BLaER1 treated with 17β-estradiol and CSF1 and Interleukin-3, amounts not matched to agents 10 nM and 100 nM (cell line): ENCODE results near the gene MED10.
A peak's percentile ranks its signal among the peaks of the same experiment; 100 is the strongest.

Source experiments
- H3K27ac ChIP-seq, 11 experiments: shearing (Covaris generic); formaldehyde crosslinking; 2 replicates each; pipeline ENCODE4 v1.8.1; 2022
- H3K27me3 ChIP-seq, 11 experiments: shearing (Covaris generic); formaldehyde crosslinking; 2 replicates each; pipeline ENCODE4 v1.8.1; 2022
- H3K36me3 ChIP-seq, 11 experiments: shearing (Covaris generic); formaldehyde crosslinking; 2 replicates each; pipeline ENCODE4 v1.8.1; 2022
- H3K4me1 ChIP-seq, 10 experiments: shearing (Covaris generic); formaldehyde crosslinking; 2 replicates each; pipeline ENCODE4 v1.8.1; 2022
- H3K4me2 ChIP-seq, 11 experiments: shearing (Covaris generic); formaldehyde crosslinking; 2 replicates each; pipeline ENCODE4 v1.8.1; 2022
- H3K4me3 ChIP-seq, 10 experiments: shearing (Covaris generic); formaldehyde crosslinking; 2 replicates each; pipeline ENCODE4 v1.8.1; 2022
- H3K9ac ChIP-seq, 11 experiments: shearing (Covaris generic); formaldehyde crosslinking; 2 replicates each; pipeline ENCODE4 v1.8.1; 2022
- H3K9me3 ChIP-seq, 11 experiments: shearing (Covaris generic); formaldehyde crosslinking; replicated peaks in 1 of 11; 2 replicates each; pipeline ENCODE4 v1.8.1; 2022
- H4K20me1 ChIP-seq, 11 experiments: shearing (Covaris generic); formaldehyde crosslinking; 2 replicates each; pipeline ENCODE4 v1.8.1; 2022
- Cebpa-rat ChIP-seq, 11 experiments: shearing (Covaris generic); IDR thresholded peaks; 2 replicates each; pipeline ENCODE4 v1.8.1; 2022

MED10 gene, protein sequence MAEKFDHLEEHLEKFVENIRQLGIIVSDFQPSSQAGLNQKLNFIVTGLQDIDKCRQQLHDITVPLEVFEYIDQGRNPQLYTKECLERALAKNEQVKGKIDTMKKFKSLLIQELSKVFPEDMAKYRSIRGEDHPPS

DNA sequence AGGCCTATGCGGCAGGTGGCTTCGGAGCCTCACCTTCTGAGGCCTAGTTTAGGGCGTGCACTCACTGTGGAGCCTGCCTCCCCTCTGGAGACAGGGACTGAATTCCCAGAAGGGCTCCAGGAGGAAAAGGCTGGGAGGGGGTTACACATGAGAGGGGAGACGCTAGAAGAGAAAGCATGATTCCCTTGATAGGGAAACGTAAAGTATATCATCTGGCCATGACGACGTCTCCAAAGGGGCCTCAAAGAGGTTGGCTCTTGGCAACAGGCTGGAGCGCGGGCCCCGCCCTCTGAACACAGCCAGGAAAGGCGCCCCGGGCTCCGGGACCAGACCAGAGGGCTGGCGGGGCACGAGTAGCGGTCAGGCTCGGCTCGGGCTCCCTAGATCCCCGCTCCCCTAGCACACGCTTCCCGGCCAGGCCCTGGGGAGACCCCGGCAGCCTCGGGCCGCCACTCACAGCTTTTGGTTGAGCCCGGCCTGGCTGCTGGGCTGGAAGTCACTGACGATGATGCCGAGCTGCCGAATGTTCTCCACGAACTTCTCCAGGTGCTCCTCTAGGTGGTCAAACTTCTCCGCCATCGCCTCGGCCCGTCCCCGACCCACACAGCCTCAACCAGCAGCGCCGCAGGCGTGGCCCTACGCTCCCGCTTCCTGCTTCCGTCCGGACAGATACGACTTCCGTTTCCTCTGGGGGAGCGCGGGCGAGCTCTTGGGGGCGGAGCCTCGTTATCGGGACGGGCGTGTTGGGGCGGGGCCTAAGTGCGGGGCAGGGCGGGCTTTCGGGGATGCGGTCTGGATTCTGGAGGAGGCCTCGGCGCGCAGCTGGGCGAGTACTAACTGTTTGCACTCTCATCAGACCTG, at the start of gene MED10:
Gene MED10, minus strand, starts transcription at position 643 of the 861 bp plus-strand sequence. Its CDS starts 64 bp downstream, at position 579.
- Histone ChIP-seq H3K9me3 (no peaks in the 10 kb centered on the region), H3K4me2 (peak within 1 kb of the TSS; percentile 89 to 100 (median 94)), H3K4me3 (peak within 1 kb of the TSS; percentile 90 to 100 (median 98)), H3K27ac (peak within 1 kb of the TSS; percentile 90 to 97 (median 93)), H4K20me1 (peaks cover 31 to 51% (median 47%) of the 10 kb centered on the region in 11 experiments; a peak in 21 of 22 replicates), H3K36me3 (peaks cover 37 to 44% (median 41%) of the 10 kb centered on the region in 11 experiments), H3K4me1 (peaks cover 22 to 31% (median 26%) of the 10 kb centered on the region in 10 experiments), H3K9ac (peak within 1 kb of the TSS; percentile 89 to 97 (median 94)), H3K27me3 (no peaks in the 10 kb centered on the region)
- TF ChIP-seq Cebpa-rat (IDR thresholded peaks at IDR 0.05) = no peak

DNA sequence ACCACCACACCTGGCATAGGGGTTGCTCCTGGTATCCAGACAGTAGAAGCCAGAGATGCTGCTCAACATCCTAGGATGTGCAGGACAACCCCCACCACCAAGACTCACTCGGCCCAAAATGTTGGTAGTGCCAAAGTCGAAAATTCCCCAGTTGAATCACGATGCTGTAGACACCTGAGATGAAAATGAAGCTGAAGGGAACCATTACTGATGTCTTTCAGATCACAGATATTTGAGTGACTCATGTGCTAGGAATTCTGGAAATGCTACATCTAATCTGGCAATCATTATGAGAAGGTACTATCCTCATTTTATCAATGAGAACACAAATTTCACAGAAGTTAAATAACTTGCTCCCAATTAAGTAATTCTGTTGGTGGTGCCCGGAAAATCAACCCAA, 49.3 kb upstream of the MED10 start:
- Histone ChIP-seq H4K20me1 (no peaks in the 10 kb centered on the region), H3K4me1 (no peaks in the 10 kb centered on the region), H3K9ac (no peak overlapping the region)

DNA sequence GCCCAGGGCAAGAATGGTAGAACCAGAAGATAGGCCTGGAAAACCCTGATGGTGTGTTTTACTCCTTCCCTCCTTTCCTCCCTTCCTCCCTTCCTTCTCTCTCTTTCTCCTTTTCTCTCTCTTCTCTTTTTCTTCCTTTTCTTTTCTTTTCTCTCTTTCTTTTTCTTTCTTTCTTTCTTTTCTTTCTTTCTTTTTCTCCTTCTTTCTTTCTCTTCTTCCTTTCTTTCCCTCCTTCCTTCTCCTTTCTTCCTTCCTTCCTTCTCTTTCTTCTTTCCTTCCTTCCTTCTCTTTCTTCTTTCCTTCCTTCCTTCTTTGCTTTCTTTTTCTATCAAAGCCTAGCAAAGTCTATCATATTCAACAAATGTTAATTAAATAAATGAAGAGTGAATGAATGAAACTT, 46.4 kb upstream of the MED10 start:
- H3K4me2 ChIP-seq = no peak overlapping the region
- no peaks in the 10 kb centered on the region for H4K20me1 ChIP-seq
- no peak overlapping the region for H3K4me3 ChIP-seq
- no peak overlapping the region for H3K9ac ChIP-seq
- H3K36me3 ChIP-seq = no peaks in the 10 kb centered on the region
- no peaks in the 10 kb centered on the region for H3K27me3 ChIP-seq
- H3K9me3 ChIP-seq = no peaks in the 10 kb centered on the region
- no peak for TF ChIP-seq Cebpa-rat (IDR thresholded peaks at IDR 0.05)
- no peaks in the 10 kb centered on the region for H3K4me1 ChIP-seq
- no peak overlapping the region for H3K27ac ChIP-seq

More for the DNA sequence above, 49.3 kb upstream of the MED10 start:
- Histone ChIP-seq H3K4me2 (no peak overlapping the region), H3K27ac (no peak overlapping the region), H3K4me3 (no peak overlapping the region), H3K9me3 (no peaks in the 10 kb centered on the region), H3K27me3 (no peaks in the 10 kb centered on the region), H3K36me3 (no peaks in the 10 kb centered on the region)
- TF ChIP-seq Cebpa-rat (IDR thresholded peaks at IDR 0.05) = no peak

DNA sequence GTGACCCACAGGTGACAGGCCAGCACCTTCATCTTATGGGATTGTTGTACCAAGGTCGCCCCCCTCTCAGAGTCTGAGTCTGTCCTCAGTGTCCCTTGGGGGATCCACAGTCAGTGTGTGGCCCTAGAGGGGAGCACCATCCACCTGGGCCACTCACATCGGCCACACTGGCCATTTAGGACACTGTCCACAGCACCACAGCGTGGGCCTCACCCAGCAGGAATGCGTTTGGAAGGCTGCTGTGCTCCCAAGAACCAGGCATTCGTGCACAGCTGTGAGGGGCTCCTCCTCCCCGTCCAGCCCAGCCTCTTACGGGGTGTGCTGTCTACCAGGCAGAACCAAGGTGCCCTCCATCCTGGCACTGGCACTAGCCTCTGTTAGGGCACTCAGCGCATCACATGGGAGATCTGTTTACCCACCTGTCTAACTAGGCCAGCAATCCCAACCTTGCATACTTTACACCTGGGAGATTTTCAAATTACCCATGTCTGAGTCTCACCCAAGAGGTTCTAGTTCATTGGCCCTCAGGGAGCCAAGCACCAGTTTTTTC, 45.8 kb upstream of the MED10 start:
- Histone ChIP-seq H3K9me3 (no peaks in the 10 kb centered on the region), H4K20me1 (no peaks in the 10 kb centered on the region), H3K4me1 (no peaks in the 10 kb centered on the region), H3K27me3 (no peaks in the 10 kb centered on the region), H3K36me3 (no peaks in the 10 kb centered on the region), H3K4me3 (no peak overlapping the region), H3K4me2 (no peak overlapping the region), H3K9ac (no peak overlapping the region), H3K27ac (no peak overlapping the region)
- TF ChIP-seq Cebpa-rat (IDR thresholded peaks at IDR 0.05) = no peak

DNA sequence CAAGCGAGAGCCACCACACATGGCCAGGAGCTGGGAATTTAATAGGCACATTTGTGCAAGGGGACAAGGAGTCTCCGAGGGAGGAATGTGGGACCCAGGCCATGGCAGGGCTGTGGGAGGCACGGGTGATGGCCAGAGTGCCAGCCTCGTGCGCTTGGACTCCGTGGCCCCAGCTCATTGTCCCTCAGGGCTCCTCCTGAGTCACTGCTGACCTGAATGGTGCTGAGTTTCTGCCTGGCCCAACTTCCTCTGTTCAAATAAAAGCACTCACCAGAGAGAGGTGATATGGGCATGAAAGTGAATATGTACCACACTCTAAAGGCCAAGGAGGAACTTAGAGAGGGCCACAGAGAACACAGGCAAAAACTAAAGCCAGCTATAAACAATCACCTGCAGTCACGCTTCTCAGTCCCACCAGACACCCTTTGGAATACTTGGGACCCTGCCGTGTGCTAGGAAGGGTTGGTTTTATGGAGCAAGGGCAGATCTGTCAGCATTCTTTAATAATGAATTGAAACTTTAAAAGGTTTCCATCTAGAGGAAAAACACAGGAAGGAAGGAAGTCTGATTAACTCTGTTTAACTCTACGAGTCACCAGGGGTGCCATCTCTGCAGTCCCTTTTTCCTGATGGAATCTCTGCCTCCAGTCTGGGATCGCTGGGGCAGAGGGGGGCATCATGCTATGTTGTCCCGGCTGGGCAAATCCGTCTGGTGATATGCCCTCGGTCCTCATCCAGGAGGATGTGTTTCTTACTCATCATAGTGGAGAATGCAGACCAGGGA, 45.2 kb upstream of the MED10 start:
- Histone ChIP-seq H3K27me3 (no peaks in the 10 kb centered on the region), H3K9ac (no peak overlapping the region), H4K20me1 (no peaks in the 10 kb centered on the region), H3K27ac (no peak overlapping the region), H3K4me1 (no peaks in the 10 kb centered on the region), H3K4me3 (no peak overlapping the region), H3K4me2 (no peak overlapping the region), H3K36me3 (no peaks in the 10 kb centered on the region), H3K9me3 (no peaks in the 10 kb centered on the region)
- no peak for TF ChIP-seq Cebpa-rat (IDR thresholded peaks at IDR 0.05)

DNA sequence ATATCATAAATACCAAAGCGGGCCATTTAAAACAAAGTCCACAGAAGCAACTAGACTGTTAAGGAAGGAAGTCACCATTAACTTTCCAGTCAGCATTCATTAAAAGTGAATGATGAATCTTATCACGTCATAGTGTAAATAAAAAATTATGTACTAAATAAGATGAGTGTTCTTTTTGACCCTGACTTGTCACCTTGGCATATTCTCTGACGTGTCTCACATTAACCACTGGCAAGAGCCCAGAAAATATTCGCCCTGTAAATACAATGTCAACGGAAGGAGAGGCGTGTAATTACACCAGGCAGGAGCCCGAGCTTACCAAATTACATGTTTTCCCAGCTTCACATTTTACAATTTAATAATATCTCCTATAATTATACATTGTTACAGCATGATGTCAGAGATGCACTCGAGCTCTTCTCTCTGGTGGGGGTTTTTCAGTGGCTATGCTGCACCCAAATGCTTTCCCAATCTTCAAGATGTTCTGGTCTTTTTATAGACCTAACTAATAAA, 41.0 kb upstream of the MED10 start:
- TF ChIP-seq Cebpa-rat (IDR thresholded peaks at IDR 0.05) = no peak
- H3K4me3 ChIP-seq = no peak overlapping the region

DNA sequence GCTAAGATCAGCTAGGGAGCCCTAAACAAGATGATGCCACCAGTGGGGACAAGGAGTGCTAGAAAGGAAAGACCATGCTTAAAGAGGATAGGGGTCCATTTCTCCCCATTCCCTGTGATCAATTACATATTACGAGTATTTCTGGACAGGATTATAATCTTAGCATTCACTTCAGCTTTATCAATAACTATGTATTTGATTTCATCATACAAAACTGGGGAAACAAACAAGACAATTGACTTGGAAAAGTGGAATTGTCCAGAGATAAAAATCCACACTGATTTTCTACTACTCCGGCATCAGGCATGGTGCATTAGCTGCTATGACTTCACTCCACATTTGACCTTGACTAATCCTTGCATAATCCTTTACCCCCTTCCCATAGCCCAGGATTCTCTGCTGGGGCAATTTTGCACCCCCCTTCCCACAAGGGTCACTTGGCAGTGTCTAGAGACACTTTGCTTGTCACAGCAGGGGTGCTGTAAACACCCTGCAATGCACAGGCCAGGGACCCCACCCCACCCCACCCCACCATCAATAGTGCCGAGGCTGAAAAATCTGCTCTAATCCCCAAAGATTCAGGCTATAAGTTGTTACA, 40.4 kb upstream of the MED10 start:
- Histone ChIP-seq H3K9me3 (peaks cover 0 to 9% (median 4%) of the 10 kb centered on the region in 11 experiments; a peak in 7 of 22 replicates), H3K4me2 (no peak overlapping the region)
- no peak for TF ChIP-seq Cebpa-rat (IDR thresholded peaks at IDR 0.05)

More for the DNA sequence above, 41.0 kb upstream of the MED10 start:
- Histone ChIP-seq H3K4me1 (no peaks in the 10 kb centered on the region), H3K36me3 (no peaks in the 10 kb centered on the region), H3K9me3 (peaks cover 0 to 9% (median 4%) of the 10 kb centered on the region in 11 experiments; a peak in 7 of 22 replicates), H3K27ac (no peak overlapping the region), H3K9ac (no peak overlapping the region), H4K20me1 (no peaks in the 10 kb centered on the region), H3K27me3 (no peaks in the 10 kb centered on the region), H3K4me2 (no peak overlapping the region)

DNA sequence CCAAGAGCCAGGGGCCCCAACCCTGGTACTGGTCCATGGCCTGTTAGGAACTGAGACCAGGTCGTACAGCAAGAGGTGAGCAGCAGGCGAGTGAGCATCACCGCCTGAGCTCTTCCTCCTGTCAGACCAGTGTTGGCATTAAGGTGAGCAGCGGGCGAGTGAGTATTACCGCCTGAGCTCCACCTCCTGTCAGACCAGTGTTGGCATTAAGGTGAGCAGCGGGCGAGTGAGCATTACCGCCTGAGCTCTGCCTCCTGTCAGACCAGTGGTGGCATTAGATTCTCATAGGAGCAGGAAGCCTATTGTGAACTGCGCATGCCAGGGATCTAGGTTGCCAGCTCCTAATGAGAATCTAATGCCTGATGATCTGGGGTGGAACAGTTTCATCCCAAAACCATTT, 39.3 kb upstream of the MED10 start:
- no peak for TF ChIP-seq Cebpa-rat (IDR thresholded peaks at IDR 0.05)
- no peaks in the 10 kb centered on the region for H3K27me3 ChIP-seq
- no peak overlapping the region for H3K4me2 ChIP-seq

More for the DNA sequence above, 40.4 kb upstream of the MED10 start:
- H3K36me3 ChIP-seq = no peaks in the 10 kb centered on the region
- H3K27me3 ChIP-seq = no peaks in the 10 kb centered on the region
- H3K27ac ChIP-seq = no peak overlapping the region
- H4K20me1 ChIP-seq = no peaks in the 10 kb centered on the region
- H3K4me1 ChIP-seq = no peaks in the 10 kb centered on the region
- no peak overlapping the region for H3K4me3 ChIP-seq
- H3K9ac ChIP-seq = no peak overlapping the region

More for the DNA sequence above, 39.3 kb upstream of the MED10 start:
- Histone ChIP-seq H3K27ac (no peak overlapping the region), H3K4me3 (no peak overlapping the region), H3K4me1 (no peaks in the 10 kb centered on the region), H3K9ac (no peak overlapping the region), H3K9me3 (peaks cover 0 to 9% (median 4%) of the 10 kb centered on the region in 11 experiments; a peak in 7 of 22 replicates), H3K36me3 (no peaks in the 10 kb centered on the region), H4K20me1 (no peaks in the 10 kb centered on the region)
